Left forelimb (tissue), 1 donor: ENCODE results near the gene MAN2B1.
A peak's percentile ranks its signal among the peaks of the same experiment; 100 is the strongest.
"Not testable (repeated sequence)": the region's sequence is repeated elsewhere in the genome, so short reads cannot be mapped to it uniquely, and the experiment has no call there.

ENCODE experiments used
- DNase-seq: peaks from one replicate; pipeline ENCODE4 v3.0.0-alpha.2; 2018; ENCODE audit warnings: low spot score

The MAN2B1 gene

DNA sequence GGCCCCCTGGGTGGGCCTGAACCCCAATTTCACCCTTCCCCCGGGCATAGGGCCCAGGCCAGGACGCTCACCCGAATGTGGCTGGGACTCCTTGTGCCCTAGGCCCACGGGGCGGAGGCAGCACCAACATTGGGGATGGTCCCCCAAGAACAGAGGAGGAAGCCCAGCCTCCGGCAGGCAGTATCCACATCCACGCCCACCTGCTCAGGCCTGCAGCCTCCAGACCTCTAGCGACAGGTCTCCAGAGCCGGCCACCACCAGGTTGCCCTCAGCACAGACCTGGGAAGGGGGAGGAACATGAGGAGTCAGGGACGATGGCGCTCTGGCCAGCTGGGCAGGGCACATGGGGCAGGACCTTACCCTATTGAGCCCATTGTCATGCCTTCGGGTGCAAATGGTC is 22.5 kb upstream of the MAN2B1 start:
- no peak for DNase-seq

DNA sequence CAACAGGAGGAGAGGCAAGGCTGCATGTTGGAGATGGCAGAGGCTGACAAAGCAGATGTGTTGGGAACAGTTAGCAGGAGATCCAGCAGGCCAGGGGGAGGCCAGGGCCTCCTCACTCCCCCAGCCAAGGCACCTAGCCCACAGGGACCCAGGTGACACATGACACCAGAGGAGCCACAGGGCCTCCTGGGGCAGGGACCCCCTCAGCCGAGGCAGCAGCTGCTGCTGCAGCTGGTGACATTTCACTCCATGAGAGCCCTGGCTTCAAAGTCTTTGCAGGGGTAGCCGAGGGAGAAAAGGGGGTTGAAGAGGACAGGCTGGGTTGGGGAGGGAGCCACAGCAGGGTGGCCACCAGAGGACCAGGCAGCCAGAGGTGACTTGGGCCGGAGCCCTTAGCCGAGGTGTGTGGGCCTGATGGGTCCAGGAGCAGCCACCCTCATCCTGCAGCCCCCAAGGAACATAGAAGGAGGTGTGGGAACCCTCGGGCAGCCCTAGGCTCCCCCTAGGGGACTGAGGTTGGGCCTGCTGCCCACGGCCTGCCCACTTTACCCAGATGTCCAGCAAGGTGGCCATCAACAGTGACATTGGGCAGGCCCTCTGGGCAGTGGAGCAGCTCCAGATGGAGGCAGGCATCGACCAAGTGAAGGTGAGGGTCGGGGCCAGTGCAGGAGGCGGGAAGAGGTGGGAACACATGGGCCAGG is 21.1 kb upstream of the MAN2B1 start, which contains the start of gene GNG14:
Gene GNG14 (plus strand): TSS at position 503 of the 701 bp plus-strand sequence. CDS start 51 bp downstream, at position 554.
- no peak for DNase-seq

DNA sequence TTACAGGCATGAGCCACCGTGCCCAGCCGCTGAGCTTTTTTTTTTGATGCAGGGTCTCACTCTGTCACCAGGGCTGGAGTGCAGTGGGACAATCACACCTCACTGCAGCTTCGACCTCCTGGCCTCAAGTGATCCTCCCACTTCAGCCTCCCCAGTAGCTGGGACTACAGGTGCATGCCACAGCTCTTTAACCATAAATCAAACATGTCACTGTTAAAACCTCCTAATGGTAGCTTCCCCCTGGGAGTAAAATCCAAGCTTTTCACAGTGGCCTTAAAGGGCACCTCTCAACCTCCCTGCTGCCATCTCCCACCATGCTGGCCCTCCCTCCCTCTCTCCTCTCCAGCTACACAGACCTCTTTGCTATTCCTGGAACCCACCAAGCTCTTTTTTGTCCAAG is 19.3 kb upstream of the MAN2B1 start:
- no peak for DNase-seq

DNA sequence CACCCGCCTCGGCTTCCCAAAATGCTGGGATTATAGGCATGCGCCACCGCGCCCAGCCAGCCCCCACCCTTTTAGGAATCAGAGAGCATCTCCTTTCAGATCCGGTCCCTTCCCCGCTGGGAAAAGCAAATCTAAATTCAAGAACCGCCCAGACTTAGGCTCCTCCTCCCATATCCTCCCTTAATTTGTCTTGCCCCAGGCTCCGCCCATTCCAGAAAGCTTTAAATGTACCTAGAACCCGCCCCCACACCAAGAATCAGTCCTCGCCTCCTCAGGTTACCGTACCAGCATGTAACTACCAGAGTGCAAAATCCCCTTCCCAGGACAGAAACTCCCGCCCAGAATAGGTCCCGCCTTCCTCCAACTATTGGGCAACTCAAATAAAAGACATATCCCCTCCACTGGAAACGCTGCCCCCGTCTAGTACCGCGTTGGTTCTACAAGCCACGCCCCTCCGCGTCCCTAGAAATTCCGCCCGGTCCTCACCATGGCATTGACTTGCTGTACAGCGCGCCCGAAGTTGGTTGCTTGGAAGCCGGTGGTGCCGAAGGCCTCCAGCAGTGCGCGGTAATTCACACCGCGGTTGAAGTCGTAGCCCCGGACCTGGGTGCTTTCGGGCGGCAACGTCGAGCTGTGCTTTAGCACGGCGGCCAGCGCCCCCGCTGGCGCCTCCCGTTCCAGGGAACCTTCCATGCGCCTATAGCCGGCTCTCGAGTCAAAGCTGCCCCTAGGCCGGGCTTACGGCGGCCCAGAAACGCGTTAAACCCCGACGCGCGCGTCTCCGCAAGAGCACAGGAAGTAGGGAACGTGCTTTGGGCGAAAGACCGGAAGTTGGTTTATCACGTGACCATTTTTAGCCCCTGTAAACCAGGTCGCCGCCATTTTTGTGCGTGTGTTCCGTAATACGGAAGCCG is 14.8 kb upstream of the MAN2B1 start, which contains the start of gene DHPS:
Gene DHPS (minus strand): TSS at position 807 of the 914 bp plus-strand sequence. CDS start 114 bp downstream, at position 693.
- peak; percentile 89 for DNase-seq

DNA sequence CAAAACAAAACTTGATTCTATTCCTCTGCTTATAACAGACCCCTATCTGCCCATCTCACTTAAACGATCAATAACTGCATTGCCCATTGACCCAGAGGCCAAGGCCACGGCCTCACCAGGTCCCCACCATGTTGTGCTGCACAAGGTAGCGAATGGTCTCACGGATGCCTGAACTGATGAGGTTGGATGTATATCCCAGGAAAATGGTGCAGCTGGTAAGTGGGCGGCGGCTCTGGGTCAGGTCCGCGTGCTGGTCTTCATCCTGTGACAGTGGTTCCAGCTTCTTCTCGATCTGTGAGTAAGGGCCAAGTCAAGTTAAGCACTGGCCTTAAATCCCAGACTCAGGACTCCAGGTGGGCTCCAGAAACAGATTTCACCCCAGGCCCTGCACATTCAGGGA is 13.5 kb upstream of the MAN2B1 start:
- no peak for DNase-seq

DNA sequence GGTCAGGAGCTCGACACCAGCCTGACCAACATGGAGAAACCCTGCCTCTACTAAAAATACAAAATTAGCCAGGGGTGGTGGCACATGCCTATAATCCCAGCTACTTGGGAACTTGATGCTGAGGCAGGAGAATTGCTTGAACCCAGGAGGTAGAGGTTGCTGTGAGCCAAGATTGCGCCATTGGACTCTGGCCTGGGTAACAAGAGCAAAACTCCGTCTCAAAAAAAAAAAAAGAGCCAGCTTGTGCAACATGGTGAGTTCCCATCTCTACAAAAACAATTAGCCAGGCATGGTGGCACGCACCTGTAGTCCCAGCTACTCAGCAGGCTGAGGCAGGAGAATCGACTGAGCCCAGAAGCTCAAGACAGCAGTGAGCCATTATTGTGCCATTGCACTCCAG is 11.5 kb upstream of the MAN2B1 start:
- not testable (repeated sequence) for DNase-seq

DNA sequence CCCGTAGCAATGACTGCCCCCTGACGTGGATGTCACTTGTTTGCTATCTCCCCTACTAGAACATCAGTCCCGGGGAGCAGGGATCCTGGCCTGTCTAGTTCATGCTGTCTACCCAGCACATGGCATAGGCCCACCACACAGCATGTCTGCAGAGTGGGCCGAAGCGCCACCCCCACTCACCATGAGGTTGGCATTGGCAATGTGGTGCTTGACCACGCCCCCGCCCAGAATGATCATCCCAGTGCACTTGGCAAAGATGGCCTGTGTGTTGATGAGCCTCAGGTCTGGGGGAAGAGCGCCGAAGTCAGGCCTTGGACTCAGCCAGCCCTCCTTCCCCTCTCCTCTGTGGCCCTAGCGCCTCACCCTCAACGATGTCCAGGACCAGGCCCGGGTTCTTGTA is 10.4 kb upstream of the MAN2B1 start:
- DNase-seq, result no peak

DNA sequence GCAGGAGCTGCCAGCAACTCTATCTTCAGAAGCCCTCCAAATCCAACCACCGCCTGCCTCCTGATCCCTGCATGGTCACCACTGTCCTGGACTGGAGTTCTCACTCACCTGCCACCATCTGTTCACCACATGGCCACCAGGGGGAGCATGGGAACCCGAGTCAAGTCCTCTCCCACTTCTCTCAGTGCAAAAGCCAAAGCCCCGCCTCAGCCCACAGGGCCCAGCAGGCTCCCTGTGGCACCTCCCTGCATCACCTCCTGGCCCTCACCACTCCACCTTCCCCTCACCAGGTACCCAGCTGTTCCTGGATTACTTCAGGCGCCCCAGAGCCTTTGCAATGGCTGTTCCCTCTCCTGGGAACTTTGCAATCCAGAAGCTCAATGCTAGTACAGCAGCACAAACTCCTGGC is 9.8 kb upstream of the MAN2B1 start:
- DNase-seq, result peak; percentile 83

DNA sequence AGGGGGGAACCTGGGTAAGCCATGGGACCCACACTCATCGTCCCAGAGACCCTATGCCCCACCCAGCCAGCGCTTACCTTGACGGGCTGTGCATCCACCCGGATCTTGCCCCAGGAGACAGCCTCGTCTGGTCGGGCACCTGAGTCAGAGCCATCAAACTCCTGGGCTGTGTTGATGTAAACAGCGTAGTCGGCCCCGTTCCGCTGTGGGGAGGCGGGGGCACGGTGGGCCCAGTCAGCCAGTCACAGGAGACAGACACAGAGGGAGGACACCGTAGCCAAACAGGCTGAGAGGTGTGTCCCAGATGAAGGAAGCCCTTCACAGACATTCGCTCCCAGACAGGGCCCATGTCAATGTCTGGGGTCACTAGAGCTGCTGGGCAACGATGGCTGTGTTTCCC is 9.4 kb upstream of the MAN2B1 start:
- DNase-seq, result no peak

DNA sequence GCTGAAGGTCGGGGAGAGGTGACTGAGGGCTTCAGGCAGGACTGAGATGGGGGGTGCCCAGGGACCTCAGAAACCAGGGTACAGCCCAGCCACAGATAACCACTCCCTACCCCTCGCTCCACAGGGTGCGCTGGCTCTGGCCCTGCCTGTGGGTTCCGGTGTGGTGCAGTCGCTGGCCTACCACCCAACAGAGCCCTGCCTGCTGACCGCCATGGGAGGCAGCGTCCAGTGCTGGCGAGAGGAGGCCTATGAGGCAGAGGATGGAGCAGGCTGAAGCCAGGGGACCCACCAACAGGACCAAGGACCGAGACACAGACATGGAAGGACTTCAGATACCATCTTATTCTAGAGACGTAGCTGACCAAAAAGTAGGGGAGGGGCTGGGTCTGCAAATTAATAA is 8.9 kb upstream of the MAN2B1 start:
- no peak for DNase-seq

DNA sequence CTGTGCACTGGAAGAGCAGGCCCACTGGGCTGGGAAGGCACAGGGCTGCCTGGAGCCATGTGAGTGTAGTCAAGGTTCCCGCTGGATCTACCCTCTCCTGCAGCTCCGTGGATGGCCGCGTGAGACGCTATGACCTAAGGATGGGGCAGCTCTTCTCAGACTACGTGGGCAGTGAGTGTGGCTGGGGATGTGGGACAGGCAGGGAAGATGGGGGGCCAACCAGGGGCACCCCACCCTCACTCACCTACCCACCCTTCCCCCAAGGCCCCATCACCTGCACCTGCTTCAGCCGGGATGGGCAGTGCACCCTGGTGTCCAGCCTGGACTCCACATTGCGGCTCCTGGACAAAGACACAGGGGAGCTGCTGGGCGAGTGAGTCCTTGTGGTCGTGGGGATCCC is 6.2 kb upstream of the MAN2B1 start:
- no peak for DNase-seq

DNA sequence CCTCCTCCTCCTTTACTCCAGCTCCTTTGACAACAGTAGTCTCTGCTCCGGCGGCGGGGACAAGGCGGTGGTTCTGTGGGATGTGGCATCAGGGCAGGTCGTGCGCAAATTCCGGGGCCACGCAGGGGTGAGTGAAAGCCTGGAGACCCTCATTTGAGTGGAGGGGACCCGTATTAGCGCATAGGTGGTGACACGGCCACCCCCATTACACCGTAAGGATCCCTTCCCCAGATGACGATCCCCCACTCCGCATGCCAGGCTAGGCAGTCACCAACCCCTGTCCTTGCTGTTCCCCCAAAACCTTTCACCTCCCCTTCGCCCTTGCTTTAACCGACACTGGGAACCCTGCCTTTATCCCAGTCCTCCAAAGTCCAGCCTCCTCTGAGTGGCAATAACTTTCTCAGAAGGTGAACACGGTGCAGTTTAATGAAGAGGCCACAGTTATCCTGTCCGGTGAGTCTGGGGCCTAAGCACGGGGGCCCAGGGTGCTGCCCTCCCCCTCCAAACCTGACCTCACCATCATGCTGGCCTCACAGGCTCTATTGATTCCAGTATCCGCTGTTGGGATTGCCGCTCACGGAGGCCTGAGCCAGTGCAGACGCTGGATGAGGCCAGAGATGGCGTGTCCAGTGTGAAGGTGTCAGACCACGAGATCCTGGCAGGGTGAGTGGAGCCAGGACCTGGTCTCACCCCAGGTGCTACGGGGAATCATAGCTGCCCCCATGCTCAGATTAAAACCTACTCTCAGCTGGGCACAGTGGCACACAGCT is 3.8 kb upstream of the MAN2B1 start:
- no peak for DNase-seq

DNA sequence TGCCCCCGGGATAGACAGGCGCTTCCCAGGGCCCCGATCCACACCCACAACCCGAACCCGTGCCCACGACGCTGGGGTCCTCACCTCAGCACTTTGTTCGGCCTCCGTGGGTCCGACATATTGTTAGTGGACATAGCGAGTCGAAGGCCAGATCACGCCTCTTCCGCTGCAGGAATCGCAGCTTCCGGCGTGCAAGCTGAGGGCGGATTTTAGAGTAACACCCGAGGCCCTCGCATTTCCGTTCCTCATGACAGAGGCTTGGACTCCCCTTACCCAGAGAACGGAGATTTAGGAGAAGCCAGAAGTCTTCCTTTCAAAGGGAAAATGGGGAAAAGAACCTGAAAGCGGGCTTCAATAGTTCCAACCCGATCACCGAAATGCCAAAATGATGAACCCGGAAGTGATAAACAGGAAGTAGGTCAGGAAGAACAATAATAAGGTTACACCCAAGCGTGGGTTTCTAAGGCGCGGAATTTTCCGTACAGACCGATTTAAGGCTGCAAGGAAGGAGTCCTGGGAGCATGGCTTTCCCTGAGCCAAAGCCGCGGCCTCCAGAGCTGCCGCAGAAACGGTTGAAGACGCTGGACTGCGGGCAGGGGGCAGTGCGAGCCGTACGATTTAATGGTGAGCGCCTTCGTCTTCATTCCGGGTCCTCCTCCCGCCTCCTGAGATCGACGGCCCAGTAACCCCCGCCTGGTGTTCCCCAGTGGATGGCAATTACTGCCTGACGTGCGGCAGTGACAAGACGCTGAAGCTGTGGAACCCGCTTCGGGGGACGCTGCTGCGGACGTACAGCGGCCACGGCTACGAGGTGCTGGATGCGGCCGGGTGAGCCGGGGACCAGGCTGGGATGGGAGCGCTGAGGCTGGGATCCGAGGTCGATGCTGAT is 3.0 kb upstream of the MAN2B1 start:
- DNase-seq, result peak; percentile 89

DNA sequence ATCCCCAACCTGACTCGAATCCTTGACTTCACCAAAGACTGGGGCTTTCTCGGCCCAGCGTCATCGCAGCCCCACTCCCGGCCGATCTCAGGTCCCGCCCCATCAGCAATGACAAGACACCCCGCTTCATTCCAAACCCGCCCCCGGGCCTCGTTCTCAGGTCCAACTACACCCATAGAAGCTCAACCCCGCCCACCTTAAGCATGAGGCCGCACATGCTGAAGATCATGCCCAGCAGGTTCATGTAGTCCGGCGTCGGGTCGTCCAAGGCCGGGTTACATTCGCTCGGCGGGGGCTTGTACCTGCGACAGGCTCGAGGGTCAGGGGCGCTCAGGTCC is 2.4 kb upstream of the MAN2B1 start:
- no peak for DNase-seq

DNA sequence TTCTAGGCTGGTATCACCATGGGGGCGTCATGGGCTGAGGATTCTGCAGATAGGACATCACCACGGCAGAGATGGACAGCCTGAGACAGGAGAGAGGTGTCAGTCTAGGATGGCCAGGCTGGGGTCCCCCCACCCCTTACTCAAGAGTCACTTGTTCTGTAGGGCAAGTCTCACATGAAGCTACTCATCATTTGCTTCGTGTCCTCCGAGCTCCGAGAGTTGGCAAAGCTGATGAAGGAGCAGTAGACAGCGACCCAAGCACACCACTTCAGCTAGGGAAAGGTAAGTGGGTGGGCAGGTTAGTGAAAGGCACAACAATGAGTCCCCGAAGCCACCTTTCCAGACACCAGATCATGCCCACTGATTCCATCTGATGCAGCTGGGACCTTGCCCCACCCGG is 1.8 kb upstream of the MAN2B1 start:
- no peak for DNase-seq

DNA sequence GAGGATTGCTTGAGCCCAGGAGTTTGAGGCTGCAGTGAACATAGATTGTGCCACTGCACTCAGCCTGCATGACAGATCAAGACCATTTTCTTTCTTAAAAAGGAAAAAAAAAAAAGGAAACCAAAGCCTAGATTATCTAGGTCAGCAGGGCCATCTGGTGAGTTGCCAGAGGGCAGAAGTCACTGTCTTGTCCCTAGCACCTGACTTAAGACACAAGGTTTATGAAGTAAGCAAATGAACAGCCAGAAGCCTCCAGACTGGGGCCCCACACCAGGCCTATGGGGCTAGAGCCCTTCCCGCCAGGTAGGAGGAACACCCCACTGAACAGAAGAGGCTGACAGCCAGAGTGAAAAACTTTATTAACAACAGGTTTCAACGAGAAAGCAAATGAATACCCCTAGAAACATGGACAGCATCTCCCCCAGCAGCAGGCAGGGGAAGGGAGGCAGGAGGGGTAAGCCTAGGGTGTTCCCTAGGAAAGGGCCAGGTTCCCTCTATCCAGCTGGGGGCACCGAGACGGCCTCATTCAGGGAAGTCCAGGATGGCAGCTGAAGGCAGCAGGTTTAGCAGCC is 1.3 kb upstream of the MAN2B1 start:
- no peak for DNase-seq

DNA sequence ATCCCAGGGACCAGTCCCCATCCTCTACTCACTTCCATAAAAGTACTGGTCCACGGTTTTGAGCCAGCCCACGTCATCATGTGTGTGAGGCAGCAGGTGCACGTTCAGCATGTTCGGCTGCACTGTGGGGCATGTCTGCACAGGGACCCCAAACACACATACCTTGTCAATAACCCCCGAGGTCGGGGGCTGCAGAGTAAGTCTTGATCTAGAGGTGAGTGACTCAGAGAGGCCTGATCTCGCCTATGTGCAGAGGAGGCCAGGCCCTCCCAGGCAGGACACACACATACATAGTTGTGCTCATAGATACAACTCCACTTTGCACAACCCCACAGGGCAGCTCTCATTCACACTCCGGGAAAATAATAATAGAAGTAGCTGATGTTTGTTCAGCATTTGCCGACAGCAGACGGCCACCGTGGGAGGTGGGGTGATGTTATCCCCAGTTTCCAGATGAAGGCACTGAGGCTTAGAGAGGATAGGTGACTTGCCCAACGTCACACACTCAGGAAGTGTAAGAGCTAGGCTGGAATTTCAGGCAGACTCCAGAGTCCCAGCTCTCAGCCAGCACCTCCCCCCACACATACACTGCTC is 774 bp downstream of the MAN2B1 start:
- DNase-seq, result no peak

DNA sequence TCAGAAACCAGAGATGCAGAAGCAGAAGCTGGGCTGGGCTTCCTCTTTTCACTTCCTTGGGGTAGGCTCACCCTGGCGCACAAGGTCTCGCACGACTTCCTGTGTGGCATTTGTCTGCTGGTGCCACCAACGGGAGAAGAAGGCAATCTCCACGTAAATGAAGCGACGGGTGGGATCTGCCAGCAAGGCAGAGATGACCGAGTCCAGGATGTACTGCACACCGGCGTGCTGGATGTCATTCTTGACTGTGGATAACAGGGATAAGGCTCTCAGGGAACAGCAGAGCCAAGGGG is 1.3 kb downstream of the MAN2B1 start:
- no peak for DNase-seq

DNA sequence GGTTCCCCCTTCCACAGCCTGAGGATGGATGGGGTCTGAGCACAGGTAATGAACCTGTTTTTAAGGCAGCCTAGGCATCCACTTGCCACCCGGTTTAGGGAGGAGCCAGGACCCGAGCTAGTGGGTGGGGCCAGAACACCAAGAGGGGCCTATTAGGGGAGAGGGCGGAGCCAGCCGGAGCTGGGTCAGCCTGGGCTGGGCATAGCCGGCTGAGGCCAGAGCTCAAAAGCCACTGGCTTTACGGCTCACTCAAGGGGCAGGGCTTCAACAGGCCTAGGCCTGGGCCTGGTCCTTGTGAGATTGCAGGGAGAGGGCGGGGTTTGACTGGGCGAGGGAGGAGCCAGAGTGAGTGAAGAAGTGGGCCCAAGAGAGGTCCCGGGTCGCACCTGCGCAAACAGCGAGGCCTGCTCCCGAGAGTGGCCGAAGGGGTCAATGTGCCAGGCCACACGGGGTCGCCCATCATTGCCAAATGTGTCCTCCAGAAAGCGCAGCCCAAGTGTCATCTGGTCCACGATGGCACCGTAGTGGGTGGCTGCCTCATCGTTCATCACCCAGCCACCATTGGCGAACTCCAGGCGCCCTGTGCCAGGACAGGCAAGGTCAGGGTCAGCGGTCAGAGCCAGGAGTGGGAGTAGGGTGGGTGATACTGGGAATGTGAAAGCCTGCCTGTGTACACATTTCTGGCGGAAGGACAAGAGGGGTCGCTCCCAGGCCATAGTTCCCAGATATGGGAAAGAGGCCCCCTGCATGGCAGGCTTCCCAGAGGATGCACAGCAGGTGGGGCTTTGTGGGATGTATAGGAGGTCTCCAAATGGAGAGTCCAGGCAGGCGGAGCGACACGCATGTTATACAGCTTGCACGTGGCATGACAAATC is 1.9 kb downstream of the MAN2B1 start:
- DNase-seq, result no peak

DNA sequence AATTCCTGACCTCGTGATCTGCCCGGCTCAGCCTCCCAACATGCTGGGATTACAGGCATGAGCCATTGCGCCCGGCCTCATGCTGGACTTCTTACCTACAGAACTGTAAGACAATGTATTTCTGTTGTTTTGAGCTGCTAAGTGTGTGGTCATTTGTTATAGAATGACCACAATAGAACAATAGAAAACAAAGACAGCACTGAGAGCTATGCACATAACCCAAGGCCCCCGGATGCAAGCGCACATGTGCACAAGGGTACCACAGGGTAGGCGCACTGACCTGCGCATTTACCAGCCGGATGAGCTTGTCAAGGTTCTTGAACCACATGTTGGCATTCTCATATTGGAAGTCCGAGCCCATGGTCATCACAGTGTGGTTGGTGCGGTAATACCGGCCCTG is 5.6 kb downstream of the MAN2B1 start:
- DNase-seq, result no peak
